ENCODE measurements around the gene TNNT1. TPM values are rescaled to one million over a fixed set of nuclear protein-coding genes. Genes with fewer than 3 reads are reported as not detected.
A peak's percentile ranks its signal among the peaks of the same experiment; 100 is the strongest.

The TNNT1 gene
- total RNA-seq, 1 donor, result not detected

DNA sequence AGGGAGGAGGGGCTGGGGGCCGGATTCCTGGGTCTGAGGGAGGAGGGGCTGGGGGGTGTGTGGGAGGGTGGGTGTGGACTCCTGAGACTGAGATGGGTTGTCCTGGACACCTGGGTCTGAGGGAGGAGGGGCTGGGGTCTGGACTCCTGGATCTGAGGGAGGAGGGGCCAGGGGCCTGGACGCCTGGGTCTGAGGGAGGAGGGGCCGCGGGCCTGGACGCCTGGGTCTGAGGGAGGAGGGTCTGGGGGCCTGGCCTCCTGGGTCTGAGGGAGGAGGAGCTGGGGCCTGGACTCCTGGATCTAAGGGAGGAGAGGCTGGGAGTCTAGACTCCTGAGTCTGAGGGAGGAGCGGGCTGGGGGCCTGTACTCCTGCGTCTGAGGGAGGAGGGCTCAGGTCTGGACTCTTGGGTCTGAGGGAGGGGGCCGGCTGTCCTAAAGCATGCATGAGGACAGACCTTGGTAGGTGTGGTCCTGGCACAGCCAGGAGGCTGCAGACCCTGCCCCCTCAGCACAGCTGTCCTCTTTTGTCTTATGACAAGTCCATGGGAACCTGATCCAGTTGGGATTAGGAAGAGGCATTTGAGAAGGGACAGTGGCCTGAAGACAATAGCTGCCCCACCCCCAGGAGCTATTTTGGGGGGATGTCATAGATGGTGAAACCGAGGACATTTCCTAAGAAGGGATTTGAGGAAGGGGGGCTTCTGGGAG is 1.3 kb downstream of the TNNT1 start:
- Histone ChIP-seq H3K4me1 (ENCODE audit: insufficient read depth, low read length) (no peaks in the 10 kb centered on the region), H3K36me3 (ENCODE audit: insufficient read depth, low read length) (no peaks in the 10 kb centered on the region), H3K27me3 (ENCODE audit: insufficient read depth, low read length) (peaks cover 49% of the 10 kb centered on the region), H3K9me3 (ENCODE audit: low read depth, low read length) (no peaks in the 10 kb centered on the region), H3K4me2 (ENCODE audit: insufficient read depth, low read length) (no peak overlapping the region), H3K79me2 (ENCODE audit: insufficient read depth, low read length) (no peaks in the 10 kb centered on the region), H3K27ac (ENCODE audit: low read depth, low read length) (no peak overlapping the region), H4K20me1 (ENCODE audit: insufficient read depth, low read length) (no peaks in the 10 kb centered on the region), H3K4me3 (ENCODE audit: insufficient read depth, low read length) (no peak overlapping the region), H2AFZ (ENCODE audit: low read length) (no peak overlapping the region)
- peak; percentile 69 for DNase-seq (ENCODE audit: insufficient read length, low spot score, missing footprints)
- TF ChIP-seq, protein P1, sequence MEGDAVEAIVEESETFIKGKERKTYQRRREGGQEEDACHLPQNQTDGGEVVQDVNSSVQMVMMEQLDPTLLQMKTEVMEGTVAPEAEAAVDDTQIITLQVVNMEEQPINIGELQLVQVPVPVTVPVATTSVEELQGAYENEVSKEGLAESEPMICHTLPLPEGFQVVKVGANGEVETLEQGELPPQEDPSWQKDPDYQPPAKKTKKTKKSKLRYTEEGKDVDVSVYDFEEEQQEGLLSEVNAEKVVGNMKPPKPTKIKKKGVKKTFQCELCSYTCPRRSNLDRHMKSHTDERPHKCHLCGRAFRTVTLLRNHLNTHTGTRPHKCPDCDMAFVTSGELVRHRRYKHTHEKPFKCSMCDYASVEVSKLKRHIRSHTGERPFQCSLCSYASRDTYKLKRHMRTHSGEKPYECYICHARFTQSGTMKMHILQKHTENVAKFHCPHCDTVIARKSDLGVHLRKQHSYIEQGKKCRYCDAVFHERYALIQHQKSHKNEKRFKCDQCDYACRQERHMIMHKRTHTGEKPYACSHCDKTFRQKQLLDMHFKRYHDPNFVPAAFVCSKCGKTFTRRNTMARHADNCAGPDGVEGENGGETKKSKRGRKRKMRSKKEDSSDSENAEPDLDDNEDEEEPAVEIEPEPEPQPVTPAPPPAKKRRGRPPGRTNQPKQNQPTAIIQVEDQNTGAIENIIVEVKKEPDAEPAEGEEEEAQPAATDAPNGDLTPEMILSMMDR (IDR thresholded peaks at IDR 0.05; ENCODE audit: extremely low read depth, low read depth, low read length), result no peak

DNA sequence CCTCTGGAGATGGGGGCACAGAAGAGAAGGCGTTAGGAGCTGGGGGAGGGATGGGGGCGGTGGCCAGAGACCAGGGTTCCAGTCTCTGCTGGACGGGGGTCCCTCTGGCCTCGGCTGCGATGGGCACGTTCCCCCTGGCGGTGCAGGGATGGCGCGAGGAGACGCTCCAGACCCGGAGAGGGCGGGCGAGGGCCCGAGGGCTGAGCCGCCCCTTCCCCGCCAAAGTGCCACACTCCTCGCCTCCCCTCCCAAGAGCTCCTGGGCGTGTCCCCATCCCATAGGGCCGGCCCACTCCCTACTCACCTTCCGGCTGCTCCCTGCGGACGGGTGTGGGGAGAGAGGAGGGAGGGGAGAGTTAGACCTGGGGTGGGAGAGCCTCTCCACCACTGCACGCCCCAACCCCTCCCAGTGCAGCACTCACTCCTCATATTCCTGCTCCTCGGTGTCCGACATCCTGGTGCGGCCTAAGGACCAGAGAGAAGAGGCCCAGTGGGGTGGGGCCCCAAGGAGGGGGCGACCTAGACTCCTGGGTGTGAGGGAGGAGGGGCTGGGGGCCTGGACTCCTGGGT is 2.2 kb downstream of the TNNT1 start:
- no peak overlapping the region for H3K4me2 ChIP-seq (ENCODE audit: insufficient read depth, low read length)
- H3K9me3 ChIP-seq (ENCODE audit: low read depth, low read length), result no peaks in the 10 kb centered on the region
- no peaks in the 10 kb centered on the region for H4K20me1 ChIP-seq (ENCODE audit: insufficient read depth, low read length)
- no peak overlapping the region for H3K4me3 ChIP-seq (ENCODE audit: insufficient read depth, low read length)
- DNase-seq (ENCODE audit: insufficient read length, low spot score, missing footprints), result peak; percentile 64
- no peaks in the 10 kb centered on the region for H3K79me2 ChIP-seq (ENCODE audit: insufficient read depth, low read length)
- H2AFZ ChIP-seq (ENCODE audit: low read length), result no peak overlapping the region
- H3K4me1 ChIP-seq (ENCODE audit: insufficient read depth, low read length), result no peaks in the 10 kb centered on the region
- H3K27me3 ChIP-seq (ENCODE audit: insufficient read depth, low read length), result peaks cover 50% of the 10 kb centered on the region
- H3K27ac ChIP-seq (ENCODE audit: low read depth, low read length), result no peak overlapping the region
- H3K36me3 ChIP-seq (ENCODE audit: insufficient read depth, low read length), result no peaks in the 10 kb centered on the region
- TF ChIP-seq, protein P1 (IDR thresholded peaks at IDR 0.05; ENCODE audit: extremely low read depth, low read depth, low read length), result no peak

DNA sequence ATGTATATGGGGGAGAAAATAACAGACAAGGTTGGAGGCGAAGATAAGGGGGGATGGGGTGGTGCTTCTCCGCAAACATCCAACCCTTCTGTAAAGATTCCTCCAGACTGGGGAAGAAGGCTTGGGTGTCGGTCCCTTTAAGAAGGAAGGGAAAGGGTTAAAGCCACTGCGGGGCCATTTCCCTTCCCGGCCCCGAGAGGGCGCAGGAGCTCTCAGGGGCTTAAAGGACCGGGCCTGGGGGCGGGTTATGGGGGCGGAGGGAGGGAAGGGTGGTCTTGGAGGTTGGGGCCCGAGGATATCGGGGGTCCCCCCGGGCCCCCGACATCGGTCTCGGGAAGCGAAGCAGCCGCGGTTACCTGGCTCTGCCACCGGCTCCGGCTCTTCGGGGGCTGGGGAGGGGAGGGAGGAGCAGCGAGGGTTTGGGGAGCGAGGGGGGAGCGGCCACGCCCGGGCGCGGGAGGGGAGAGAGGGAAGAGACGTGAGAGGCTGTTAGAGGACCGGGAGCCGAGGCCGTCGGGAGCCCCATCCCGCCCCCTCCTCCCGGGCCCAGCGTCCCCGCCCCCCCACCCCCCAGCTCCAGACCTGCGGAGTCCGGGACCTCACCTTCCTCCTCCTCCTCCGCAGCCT is 2.8 kb downstream of the TNNT1 start:
- no peaks in the 10 kb centered on the region for H3K79me2 ChIP-seq (ENCODE audit: insufficient read depth, low read length)
- H3K27me3 ChIP-seq (ENCODE audit: insufficient read depth, low read length), result peaks cover 52% of the 10 kb centered on the region
- no peak overlapping the region for H3K27ac ChIP-seq (ENCODE audit: low read depth, low read length)
- DNase-seq (ENCODE audit: insufficient read length, low spot score, missing footprints), result peak; percentile 86
- no peak overlapping the region for H3K4me3 ChIP-seq (ENCODE audit: insufficient read depth, low read length)
- no peak overlapping the region for H3K4me2 ChIP-seq (ENCODE audit: insufficient read depth, low read length)
- no peaks in the 10 kb centered on the region for H3K36me3 ChIP-seq (ENCODE audit: insufficient read depth, low read length)
- TF ChIP-seq, protein P1 (IDR thresholded peaks at IDR 0.05; ENCODE audit: extremely low read depth, low read depth, low read length), result peak; percentile 37
- no peaks in the 10 kb centered on the region for H3K4me1 ChIP-seq (ENCODE audit: insufficient read depth, low read length)
- H3K9me3 ChIP-seq (ENCODE audit: low read depth, low read length), result no peaks in the 10 kb centered on the region
- H4K20me1 ChIP-seq (ENCODE audit: insufficient read depth, low read length), result no peaks in the 10 kb centered on the region
- no peak overlapping the region for H2AFZ ChIP-seq (ENCODE audit: low read length)

DNA sequence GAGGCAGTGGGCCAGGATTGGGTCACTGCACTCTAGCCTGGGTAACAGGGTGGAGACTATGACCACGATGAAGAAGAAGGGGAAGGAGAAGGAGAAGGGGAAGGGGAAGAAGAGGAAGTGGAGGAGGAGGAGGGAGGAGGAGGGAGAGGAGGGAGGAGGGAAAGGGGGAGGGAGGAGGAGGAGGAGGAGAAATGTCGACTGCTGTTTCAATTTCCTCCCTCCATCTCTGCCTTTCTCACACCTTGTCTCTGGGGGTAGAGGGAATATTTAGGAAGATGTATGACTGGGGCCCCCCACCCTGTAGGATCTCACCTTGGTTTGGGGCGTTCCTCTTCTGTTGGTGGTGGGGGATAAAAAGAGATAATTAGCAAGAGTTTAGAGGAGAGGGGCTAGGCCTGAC is 3.8 kb downstream of the TNNT1 start:
- Histone ChIP-seq H3K4me1 (ENCODE audit: insufficient read depth, low read length) (no peaks in the 10 kb centered on the region), H3K4me2 (ENCODE audit: insufficient read depth, low read length) (no peak overlapping the region), H3K27me3 (ENCODE audit: insufficient read depth, low read length) (peaks cover 52% of the 10 kb centered on the region), H3K36me3 (ENCODE audit: insufficient read depth, low read length) (no peaks in the 10 kb centered on the region), H3K27ac (ENCODE audit: low read depth, low read length) (no peak overlapping the region), H3K79me2 (ENCODE audit: insufficient read depth, low read length) (no peaks in the 10 kb centered on the region), H2AFZ (ENCODE audit: low read length) (no peak overlapping the region), H3K4me3 (ENCODE audit: insufficient read depth, low read length) (no peak overlapping the region), H4K20me1 (ENCODE audit: insufficient read depth, low read length) (no peaks in the 10 kb centered on the region), H3K9me3 (ENCODE audit: low read depth, low read length) (no peaks in the 10 kb centered on the region)
- no peak for DNase-seq (ENCODE audit: insufficient read length, low spot score, missing footprints)
- TF ChIP-seq, protein P1 (IDR thresholded peaks at IDR 0.05; ENCODE audit: extremely low read depth, low read depth, low read length), result no peak
